HCT116 (cell line): Measurements from ENCODE around the gene CDH23. TPM values are rescaled to one million over a fixed set of nuclear protein-coding genes. Genes with fewer than 3 reads are reported as not detected.

Source experiments
- ATAC-seq: fragments of 200-7000 bp; cut with Tn5 transposase; 2 replicates; pipeline ENCODE4 v1.9.1; 2020; ENCODE audit warnings: mild to moderate bottlenecking, moderate library complexity
- BruUV-seq: library from RNA; stranded (reverse); fragments of 400-500 nt; replicated peaks from 2 replicates; lab custom pipeline; 2021; lab: Mats Ljungman, UMichigan
- CTCF ChIA-PET: fragments of 300-600 bp; sonication (Branson Sonifier 250); formaldehyde crosslinking; loops from one replicate; lab custom pipeline; 2021; ENCODE audit warnings: antibody characterized with exemption; lab: Charles Lee
- POLR2A ChIA-PET: fragments of 300-600, 350-600 bp; sonication (Branson Sonifier 250); formaldehyde crosslinking; loops from one replicate; lab custom pipeline; 2021; ENCODE audit warnings: antibody characterized with exemption; lab: Charles Lee
- RAD21 ChIA-PET, 2 experiments: fragments of 300-600 bp; sonication (Branson Sonifier 250); formaldehyde crosslinking; loops; one replicate each; lab custom pipeline; 2023; ENCODE audit warnings: low total read pairs in 2 of 2; ENCODE audit not compliant: uncharacterized antibody in 2 of 2, unreplicated experiment in 2 of 2, low non-redundant PET in 1 of 2; lab: Charles Lee
- DNase-seq: peaks from one replicate; pipeline ENCODE4 v3.0.0-alpha.2; 2010; ENCODE audit warnings: low read depth, low spot score
- H2AFZ ChIP-seq: fragments of 200-600 bp; shearing (Covaris generic), sonication (generic); 2 replicates; pipeline ENCODE4 v1.6.1; 2017; ENCODE audit warnings: low read depth, mixed run types, mixed read lengths, antibody characterized with exemption, low read length; ENCODE audit not compliant: poor library complexity, severe bottlenecking
- H3K27ac ChIP-seq: 2 replicates; pipeline ENCODE4 v1.5.1; 2012; ENCODE audit warnings: low read depth, low read length
- H3K27me3 ChIP-seq: fragments of 200-600 bp; sonication (generic); 2 replicates; pipeline ENCODE4 v1.6.1; 2016; ENCODE audit warnings: mixed run types, low read length, mixed read lengths; ENCODE audit not compliant: insufficient read depth
- H3K36me3 ChIP-seq, 2 experiments: fragments of 200-500 bp in 1 of 2; fragments of 200-600 bp in 1 of 2; sonication (Bioruptor generic) in 1 of 2; sonication (generic) in 1 of 2; 2 replicates each; pipeline versions ENCODE4 v1.5.1 to v1.6.1; 2014 to 2016; ENCODE audit warnings: low read length in 2 of 2, inconsistent platforms in 1 of 2, mixed read lengths in 1 of 2, mixed run types in 1 of 2; ENCODE audit not compliant: insufficient read depth in 2 of 2, control insufficient read depth in 1 of 2
- H3K4me1 ChIP-seq, 2 experiments: fragments of 200-600 bp in 1 of 2; sonication (generic) in 1 of 2; 2 replicates each; pipeline versions ENCODE4 v1.5.1 to v1.6.1; 2012 to 2017; ENCODE audit warnings: low read length in 2 of 2, inconsistent platforms in 1 of 2, mild to moderate bottlenecking in 1 of 2, mixed read lengths in 1 of 2, mixed run types in 1 of 2, moderate library complexity in 1 of 2; ENCODE audit not compliant: insufficient read depth in 2 of 2, control insufficient read depth in 1 of 2
- H3K4me2 ChIP-seq: fragments of 200-600 bp; sonication (generic); 2 replicates; pipeline ENCODE4 v1.6.1; 2017; ENCODE audit warnings: mixed run types, low read length, mixed read lengths
- H3K4me3 ChIP-seq, 2 experiments: fragments of 200-600 bp in 1 of 2; sonication (generic) in 1 of 2; replicated peaks in 1 of 2; 2 replicates each; pipeline ENCODE4 v1.5.1; 2011 to 2016; ENCODE audit warnings: low read length in 2 of 2, control low read depth in 1 of 2, low read depth in 1 of 2, mild to moderate bottlenecking in 1 of 2, mixed read lengths in 1 of 2, mixed run types in 1 of 2
- H3K79me2 ChIP-seq: fragments of 200-600 bp; sonication (generic); 2 replicates; pipeline ENCODE4 v1.6.1; 2017; ENCODE audit warnings: mild to moderate bottlenecking, mixed run types, low read length, moderate library complexity, mixed read lengths; ENCODE audit not compliant: insufficient read depth
- H3K9ac ChIP-seq: fragments of 200-600 bp; sonication (generic); 2 replicates; pipeline ENCODE4 v1.6.1; 2016; ENCODE audit warnings: low read length, mixed read lengths
- H3K9me2 ChIP-seq: fragments of 200-600 bp; sonication (generic), shearing (Covaris generic); 2 replicates; pipeline ENCODE4 v1.6.1; 2017; ENCODE audit warnings: mixed run types, mild to moderate bottlenecking, moderate library complexity; ENCODE audit not compliant: insufficient read depth
- H3K9me3 ChIP-seq, 2 experiments: fragments of 200-500 bp in 1 of 2; fragments of 200-600 bp in 1 of 2; sonication (Bioruptor generic) in 1 of 2; sonication (generic) in 1 of 2; 2 replicates each; pipeline ENCODE4 v1.6.1; 2014 to 2017; ENCODE audit warnings: low read length in 2 of 2, mixed read lengths in 2 of 2, inconsistent platforms in 1 of 2, low read depth in 1 of 2, mild to moderate bottlenecking in 1 of 2, mixed run types in 1 of 2, moderate library complexity in 1 of 2; ENCODE audit not compliant: control insufficient read depth in 1 of 2, insufficient read depth in 1 of 2
- H4K20me1 ChIP-seq: fragments of 200-600 bp; sonication (generic), shearing (Covaris generic); 2 replicates; pipeline ENCODE4 v1.6.1; 2017; ENCODE audit warnings: mixed run types, mild to moderate bottlenecking, moderate library complexity; ENCODE audit not compliant: insufficient read depth
- CBX3 ChIP-seq: IDR thresholded peaks from 2 replicates; pipeline ENCODE4 v1.6.1; 2012; ENCODE audit warnings: low read depth
- EGR1 ChIP-seq: IDR thresholded peaks from 2 replicates; pipeline ENCODE4 v1.6.1; 2012; ENCODE audit warnings: low read depth
- EZH2 ChIP-seq: fragments of 200-600 bp; sonication (generic); IDR thresholded peaks from 2 replicates; pipeline ENCODE4 v1.6.1; 2017; ENCODE audit warnings: antibody characterized with exemption, mixed run types
- EZH2phosphoT487 ChIP-seq: fragments of 200-600 bp; IDR thresholded peaks from 2 replicates; pipeline ENCODE4 v1.6.1; 2018; ENCODE audit warnings: antibody characterized with exemption, borderline replicate concordance
- POLR2AphosphoS5 ChIP-seq: IDR thresholded peaks from 2 replicates; pipeline ENCODE4 v1.6.1; 2011; ENCODE audit warnings: mild to moderate bottlenecking, low read depth, low read length, moderate library complexity
- SP1 ChIP-seq: IDR thresholded peaks from 2 replicates; pipeline ENCODE4 v1.6.1; 2012; ENCODE audit warnings: low read depth
- SRF ChIP-seq: IDR thresholded peaks from 2 replicates; pipeline ENCODE4 v1.6.1; 2012; ENCODE audit warnings: low read depth
- TCF7L2 ChIP-seq: IDR thresholded peaks from 2 replicates; pipeline ENCODE4 v1.7.0; 2011; ENCODE audit warnings: borderline replicate concordance, inconsistent platforms; ENCODE audit not compliant: insufficient read depth, insufficient read length; ENCODE audit errors: extremely low read depth
- YY1 ChIP-seq: IDR thresholded peaks from 2 replicates; pipeline ENCODE4 v1.6.1; 2011; ENCODE audit warnings: low read length, low read depth, moderate library complexity, mild to moderate bottlenecking; ENCODE audit not compliant: insufficient replicate concordance; ENCODE audit errors: extremely low read depth
- ZFX ChIP-seq: fragments of 450-650 bp; IDR thresholded peaks from 2 replicates; pipeline ENCODE4 v1.6.1; 2017
- ZNF274 ChIP-seq: fragments of 200-500 bp; sonication (Bioruptor generic); IDR thresholded peaks from 2 replicates; pipeline ENCODE4 v1.6.1; 2014; ENCODE audit warnings: mild to moderate bottlenecking, low read depth, low read length, inconsistent platforms
- intact Hi-C: fragments of 100-400 bp; cut with micrococcal nuclease; formaldehyde crosslinking; loops from 2 replicates; pipeline ENCODE4 v1.10.0; 2022
- total RNA-seq: library from RNA; stranded (reverse); gene quantifications from one replicate; pipeline ENCODE4 v1.2.1, GENCODE V29; 2021; ENCODE audit not compliant: unreplicated experiment
- TF ChIP-seq, protein P1 (sequence below): IDR thresholded peaks from 2 replicates; pipeline ENCODE4 v1.6.1; 2012
- TF ChIP-seq, protein P2 (sequence below): IDR thresholded peaks from 2 replicates; pipeline ENCODE4 v1.6.1; 2012; ENCODE audit warnings: low read depth
- TF ChIP-seq, protein P3 (sequence below): IDR thresholded peaks from 2 replicates; pipeline ENCODE4 v1.6.1; 2012
- TF ChIP-seq, protein P4 (sequence below), 3 experiments: fragments of 200-600 bp in 1 of 3; sonication (generic) in 1 of 3; IDR thresholded peaks in 2 of 3; conservative IDR thresholded peaks in 1 of 3; 2 replicates each; pipeline ENCODE4 v1.5.1; 2012 to 2017; ENCODE audit warnings: low read depth in 2 of 3, low read length in 2 of 3, antibody characterized with exemption in 1 of 3, borderline replicate concordance in 1 of 3, control low read depth in 1 of 3, mild to moderate bottlenecking in 1 of 3, mixed read lengths in 1 of 3, mixed run types in 1 of 3, moderate library complexity in 1 of 3; ENCODE audit not compliant: insufficient read depth in 1 of 3

Gene CDH23
- total RNA-seq, 1 experiment from 2014 or later: not detected

DNA sequence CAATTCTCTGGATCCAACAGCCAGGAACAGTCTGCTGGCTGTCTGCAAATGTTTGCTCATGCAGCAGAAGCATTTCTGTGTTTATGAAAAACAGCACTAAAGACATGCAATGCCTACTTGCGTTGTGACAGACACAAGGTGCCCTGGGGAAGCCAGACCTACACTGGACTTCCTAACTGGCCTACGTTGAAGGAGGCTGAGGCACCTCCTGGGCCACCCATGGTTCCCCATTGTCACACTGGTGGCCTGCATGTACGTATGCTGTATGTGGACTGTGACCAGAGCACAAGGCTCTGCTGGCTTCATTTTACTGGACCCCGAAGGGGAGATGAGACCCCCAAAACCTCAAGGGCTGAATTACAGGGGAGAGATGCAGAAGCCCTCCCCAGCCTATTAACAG lies 426.6 kb downstream of the CDH23 start:
- H3K27me3 ChIP-seq: no peaks in the 10 kb centered on the region
- ChIA-PET RAD21 (no interaction called here), POLR2A (no interaction called here), CTCF (interaction anchor here (2.1 kb wide), 1 partner anchor 73 kb away, joined by 6 read pairs; no protein-coding TSS in a partner anchor)
- intact Hi-C loops: no loop called here
- no TSS peak for BruUV-seq
- TF ChIP-seq YY1: no peak
- TF ChIP-seq SP1: no peak
- no peak for TF ChIP-seq CBX3
- H3K4me3 ChIP-seq: no peak overlapping the region
- no peak overlapping the region for H3K9ac ChIP-seq
- peaks cover 47 to 68% of the 10 kb centered on the region in 2 experiments for H3K36me3 ChIP-seq
- ATAC-seq: no peak
- H3K4me1 ChIP-seq: no peaks in the 10 kb centered on the region
- H3K9me3 ChIP-seq: no peaks in the 10 kb centered on the region
- H3K79me2 ChIP-seq: no peaks in the 10 kb centered on the region
- H3K9me2 ChIP-seq: no peaks in the 10 kb centered on the region
- no peak overlapping the region for H3K4me2 ChIP-seq
- no peaks in the 10 kb centered on the region for H4K20me1 ChIP-seq
- DNase-seq: no peak
- H2AFZ ChIP-seq: no peak overlapping the region
- H3K27ac ChIP-seq: no peak overlapping the region

DNA sequence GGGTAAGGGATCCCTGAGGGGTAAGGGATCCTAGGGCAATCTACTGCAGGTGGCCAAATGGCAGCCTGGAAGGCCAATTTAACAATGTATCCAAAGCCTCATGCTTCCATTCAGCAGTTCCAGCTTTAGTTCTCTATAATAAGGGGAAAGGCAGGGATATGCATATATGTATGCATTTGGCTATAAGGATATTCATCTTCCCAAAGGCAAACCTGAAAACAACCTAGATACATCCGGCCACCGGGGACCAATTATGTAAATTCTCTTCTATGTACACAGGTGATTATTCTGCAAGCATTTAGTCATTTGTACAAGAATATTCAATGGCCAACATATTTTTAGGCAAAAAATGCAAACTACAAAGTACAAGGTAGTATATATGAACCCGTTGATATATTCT lies 427.6 kb downstream of the CDH23 start:
- CTCF ChIA-PET: interaction anchor here (2.0 kb wide), 1 partner anchor 72 kb away, joined by 8 read pairs; no protein-coding TSS in a partner anchor
- intact Hi-C loops: no loop called here
- RAD21 ChIA-PET: no interaction called here
- no peaks in the 10 kb centered on the region for H3K4me1 ChIP-seq
- no peaks in the 10 kb centered on the region for H3K27me3 ChIP-seq
- no peak overlapping the region for H3K27ac ChIP-seq
- TF ChIP-seq, protein P1, sequence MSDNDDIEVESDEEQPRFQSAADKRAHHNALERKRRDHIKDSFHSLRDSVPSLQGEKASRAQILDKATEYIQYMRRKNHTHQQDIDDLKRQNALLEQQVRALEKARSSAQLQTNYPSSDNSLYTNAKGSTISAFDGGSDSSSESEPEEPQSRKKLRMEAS: no peak
- TF ChIP-seq EZH2 (no peak), ZFX (no peak), SRF (no peak), ZNF274 (no peak), TCF7L2 (no peak), CBX3 (no peak), EGR1 (no peak), EZH2phosphoT487 (no peak), POLR2AphosphoS5 (no peak)
- TF ChIP-seq, protein P2, sequence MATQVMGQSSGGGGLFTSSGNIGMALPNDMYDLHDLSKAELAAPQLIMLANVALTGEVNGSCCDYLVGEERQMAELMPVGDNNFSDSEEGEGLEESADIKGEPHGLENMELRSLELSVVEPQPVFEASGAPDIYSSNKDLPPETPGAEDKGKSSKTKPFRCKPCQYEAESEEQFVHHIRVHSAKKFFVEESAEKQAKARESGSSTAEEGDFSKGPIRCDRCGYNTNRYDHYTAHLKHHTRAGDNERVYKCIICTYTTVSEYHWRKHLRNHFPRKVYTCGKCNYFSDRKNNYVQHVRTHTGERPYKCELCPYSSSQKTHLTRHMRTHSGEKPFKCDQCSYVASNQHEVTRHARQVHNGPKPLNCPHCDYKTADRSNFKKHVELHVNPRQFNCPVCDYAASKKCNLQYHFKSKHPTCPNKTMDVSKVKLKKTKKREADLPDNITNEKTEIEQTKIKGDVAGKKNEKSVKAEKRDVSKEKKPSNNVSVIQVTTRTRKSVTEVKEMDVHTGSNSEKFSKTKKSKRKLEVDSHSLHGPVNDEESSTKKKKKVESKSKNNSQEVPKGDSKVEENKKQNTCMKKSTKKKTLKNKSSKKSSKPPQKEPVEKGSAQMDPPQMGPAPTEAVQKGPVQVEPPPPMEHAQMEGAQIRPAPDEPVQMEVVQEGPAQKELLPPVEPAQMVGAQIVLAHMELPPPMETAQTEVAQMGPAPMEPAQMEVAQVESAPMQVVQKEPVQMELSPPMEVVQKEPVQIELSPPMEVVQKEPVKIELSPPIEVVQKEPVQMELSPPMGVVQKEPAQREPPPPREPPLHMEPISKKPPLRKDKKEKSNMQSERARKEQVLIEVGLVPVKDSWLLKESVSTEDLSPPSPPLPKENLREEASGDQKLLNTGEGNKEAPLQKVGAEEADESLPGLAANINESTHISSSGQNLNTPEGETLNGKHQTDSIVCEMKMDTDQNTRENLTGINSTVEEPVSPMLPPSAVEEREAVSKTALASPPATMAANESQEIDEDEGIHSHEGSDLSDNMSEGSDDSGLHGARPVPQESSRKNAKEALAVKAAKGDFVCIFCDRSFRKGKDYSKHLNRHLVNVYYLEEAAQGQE: no peak
- TF ChIP-seq, protein P3, sequence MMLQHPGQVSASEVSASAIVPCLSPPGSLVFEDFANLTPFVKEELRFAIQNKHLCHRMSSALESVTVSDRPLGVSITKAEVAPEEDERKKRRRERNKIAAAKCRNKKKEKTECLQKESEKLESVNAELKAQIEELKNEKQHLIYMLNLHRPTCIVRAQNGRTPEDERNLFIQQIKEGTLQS: no peak
- TF ChIP-seq, protein P4, sequence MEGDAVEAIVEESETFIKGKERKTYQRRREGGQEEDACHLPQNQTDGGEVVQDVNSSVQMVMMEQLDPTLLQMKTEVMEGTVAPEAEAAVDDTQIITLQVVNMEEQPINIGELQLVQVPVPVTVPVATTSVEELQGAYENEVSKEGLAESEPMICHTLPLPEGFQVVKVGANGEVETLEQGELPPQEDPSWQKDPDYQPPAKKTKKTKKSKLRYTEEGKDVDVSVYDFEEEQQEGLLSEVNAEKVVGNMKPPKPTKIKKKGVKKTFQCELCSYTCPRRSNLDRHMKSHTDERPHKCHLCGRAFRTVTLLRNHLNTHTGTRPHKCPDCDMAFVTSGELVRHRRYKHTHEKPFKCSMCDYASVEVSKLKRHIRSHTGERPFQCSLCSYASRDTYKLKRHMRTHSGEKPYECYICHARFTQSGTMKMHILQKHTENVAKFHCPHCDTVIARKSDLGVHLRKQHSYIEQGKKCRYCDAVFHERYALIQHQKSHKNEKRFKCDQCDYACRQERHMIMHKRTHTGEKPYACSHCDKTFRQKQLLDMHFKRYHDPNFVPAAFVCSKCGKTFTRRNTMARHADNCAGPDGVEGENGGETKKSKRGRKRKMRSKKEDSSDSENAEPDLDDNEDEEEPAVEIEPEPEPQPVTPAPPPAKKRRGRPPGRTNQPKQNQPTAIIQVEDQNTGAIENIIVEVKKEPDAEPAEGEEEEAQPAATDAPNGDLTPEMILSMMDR (IDR thresholded peaks at IDR 0.05 in 2 of 3, conservative IDR thresholded peaks at IDR 0.05 in 1 of 3; ENCODE audit: borderline replicate concordance in 1 of 3, insufficient read depth in 1 of 3, low read depth in 2 of 3, low read length in 2 of 3): no peak
- POLR2A ChIA-PET: no interaction called here
- DNase-seq: no peak
- no TSS peak for BruUV-seq
- H3K4me3 ChIP-seq: no peak overlapping the region
- no peak overlapping the region for H3K9ac ChIP-seq
- peaks cover 52 to 62% of the 10 kb centered on the region in 2 experiments for H3K36me3 ChIP-seq
- H3K9me3 ChIP-seq: no peaks in the 10 kb centered on the region
- no peak overlapping the region for H3K4me2 ChIP-seq
- no peaks in the 10 kb centered on the region for H3K9me2 ChIP-seq
- H2AFZ ChIP-seq: no peak overlapping the region
- H4K20me1 ChIP-seq: no peaks in the 10 kb centered on the region
- no peak for ATAC-seq
- no peaks in the 10 kb centered on the region for H3K79me2 ChIP-seq
